ENCODE measurements around the gene RERE. TPM values are rescaled to one million over a fixed set of nuclear protein-coding genes. Genes with fewer than 3 reads are reported as not detected.

Gene RERE
- total RNA-seq, 2 donors from 2014 or later: 144 to 174 TPM

DNA sequence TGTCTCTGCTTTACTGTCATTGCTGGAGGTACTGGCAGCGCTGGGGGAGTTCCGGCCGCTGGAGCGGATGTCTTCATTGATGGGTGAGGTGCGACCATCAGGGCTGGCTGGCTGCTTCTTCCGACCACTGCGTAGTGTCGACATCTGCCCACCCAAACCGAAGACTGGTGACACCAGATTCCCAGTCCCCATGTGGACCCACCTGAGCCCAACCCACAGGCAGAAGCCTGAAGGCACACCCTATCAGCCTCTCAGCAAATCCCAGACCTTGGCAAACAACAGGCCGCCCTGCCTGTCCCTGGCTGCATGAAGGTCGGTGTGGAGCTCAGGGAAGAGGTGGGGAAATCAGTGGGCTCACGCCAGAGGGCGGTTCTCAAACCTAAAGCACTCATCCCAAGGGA, 454.7 kb downstream of the RERE start:
- H3K4me1 ChIP-seq (ENCODE audit: control insufficient read depth in 1 of 2, low read depth in 2 of 2): peaks cover 16 to 49% of the 10 kb centered on the region in 2 donors
- ATAC-seq (ENCODE audit: insufficient number of reproducible peaks, low FRiP score, low read depth): no peak

DNA sequence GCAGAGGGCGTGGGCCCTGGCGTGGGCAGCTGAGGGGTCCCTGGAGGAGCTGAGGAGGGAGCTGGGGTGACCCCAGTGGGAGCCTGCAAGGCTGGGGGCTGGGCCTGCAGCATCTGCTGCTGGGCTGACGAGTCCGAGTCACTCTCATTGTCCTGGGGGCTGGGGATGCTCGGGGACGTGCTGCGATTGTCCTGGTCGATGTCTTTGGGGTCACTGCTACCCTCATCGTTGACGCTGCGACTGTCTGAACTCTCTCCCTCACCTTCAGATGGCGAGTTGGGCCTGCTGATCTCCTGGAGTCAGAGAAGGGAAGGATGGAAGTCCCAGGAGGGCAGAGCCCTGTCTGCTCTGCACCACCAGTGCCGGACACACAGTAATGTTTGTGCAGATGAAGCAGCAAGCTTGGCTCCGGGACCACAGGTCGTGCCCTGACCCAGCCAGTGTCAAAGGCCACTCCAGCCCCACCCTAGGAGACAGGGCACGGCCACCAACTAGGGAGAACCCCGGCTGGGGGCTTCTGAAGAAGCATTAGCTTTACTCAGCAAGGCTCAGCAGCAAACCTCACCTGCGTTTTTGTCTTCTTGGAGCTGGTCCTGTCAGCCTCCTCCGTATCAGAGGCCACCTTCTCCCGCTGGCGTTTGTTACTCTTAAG, 456.1 kb downstream of the RERE start:
- no peak for DNase-seq (ENCODE audit: low spot score)
- no peak for ATAC-seq (ENCODE audit: insufficient number of reproducible peaks, low FRiP score, low read depth)
- H3K4me3 ChIP-seq: no peak overlapping the region
- no peaks in the 10 kb centered on the region for H3K27me3 ChIP-seq (replicated peaks; ENCODE audit: insufficient read depth)
- no peaks in the 10 kb centered on the region for H3K9me3 ChIP-seq
- peaks cover 78% of the 10 kb centered on the region for H3K36me3 ChIP-seq
- H3K27ac ChIP-seq: peak overlapping the region in 1 of 2 donors; percentile 4
- TF ChIP-seq, protein P1, sequence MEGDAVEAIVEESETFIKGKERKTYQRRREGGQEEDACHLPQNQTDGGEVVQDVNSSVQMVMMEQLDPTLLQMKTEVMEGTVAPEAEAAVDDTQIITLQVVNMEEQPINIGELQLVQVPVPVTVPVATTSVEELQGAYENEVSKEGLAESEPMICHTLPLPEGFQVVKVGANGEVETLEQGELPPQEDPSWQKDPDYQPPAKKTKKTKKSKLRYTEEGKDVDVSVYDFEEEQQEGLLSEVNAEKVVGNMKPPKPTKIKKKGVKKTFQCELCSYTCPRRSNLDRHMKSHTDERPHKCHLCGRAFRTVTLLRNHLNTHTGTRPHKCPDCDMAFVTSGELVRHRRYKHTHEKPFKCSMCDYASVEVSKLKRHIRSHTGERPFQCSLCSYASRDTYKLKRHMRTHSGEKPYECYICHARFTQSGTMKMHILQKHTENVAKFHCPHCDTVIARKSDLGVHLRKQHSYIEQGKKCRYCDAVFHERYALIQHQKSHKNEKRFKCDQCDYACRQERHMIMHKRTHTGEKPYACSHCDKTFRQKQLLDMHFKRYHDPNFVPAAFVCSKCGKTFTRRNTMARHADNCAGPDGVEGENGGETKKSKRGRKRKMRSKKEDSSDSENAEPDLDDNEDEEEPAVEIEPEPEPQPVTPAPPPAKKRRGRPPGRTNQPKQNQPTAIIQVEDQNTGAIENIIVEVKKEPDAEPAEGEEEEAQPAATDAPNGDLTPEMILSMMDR (IDR thresholded peaks at IDR 0.05): no peak
- H3K4me1 ChIP-seq (ENCODE audit: control insufficient read depth in 1 of 2, low read depth in 2 of 2): peaks cover 16 to 37% of the 10 kb centered on the region in 2 donors

More for the DNA sequence above, 454.7 kb downstream of the RERE start:
- peaks cover 64% of the 10 kb centered on the region for H3K36me3 ChIP-seq
- H3K27ac ChIP-seq: peak overlapping the region; percentile 3 to 62
- H3K9me3 ChIP-seq: no peaks in the 10 kb centered on the region
- no peaks in the 10 kb centered on the region for H3K27me3 ChIP-seq (replicated peaks; ENCODE audit: insufficient read depth)
- DNase-seq (ENCODE audit: low spot score): no peak
- TF ChIP-seq, protein P1 (IDR thresholded peaks at IDR 0.05): no peak
- H3K4me3 ChIP-seq: no peak overlapping the region

DNA sequence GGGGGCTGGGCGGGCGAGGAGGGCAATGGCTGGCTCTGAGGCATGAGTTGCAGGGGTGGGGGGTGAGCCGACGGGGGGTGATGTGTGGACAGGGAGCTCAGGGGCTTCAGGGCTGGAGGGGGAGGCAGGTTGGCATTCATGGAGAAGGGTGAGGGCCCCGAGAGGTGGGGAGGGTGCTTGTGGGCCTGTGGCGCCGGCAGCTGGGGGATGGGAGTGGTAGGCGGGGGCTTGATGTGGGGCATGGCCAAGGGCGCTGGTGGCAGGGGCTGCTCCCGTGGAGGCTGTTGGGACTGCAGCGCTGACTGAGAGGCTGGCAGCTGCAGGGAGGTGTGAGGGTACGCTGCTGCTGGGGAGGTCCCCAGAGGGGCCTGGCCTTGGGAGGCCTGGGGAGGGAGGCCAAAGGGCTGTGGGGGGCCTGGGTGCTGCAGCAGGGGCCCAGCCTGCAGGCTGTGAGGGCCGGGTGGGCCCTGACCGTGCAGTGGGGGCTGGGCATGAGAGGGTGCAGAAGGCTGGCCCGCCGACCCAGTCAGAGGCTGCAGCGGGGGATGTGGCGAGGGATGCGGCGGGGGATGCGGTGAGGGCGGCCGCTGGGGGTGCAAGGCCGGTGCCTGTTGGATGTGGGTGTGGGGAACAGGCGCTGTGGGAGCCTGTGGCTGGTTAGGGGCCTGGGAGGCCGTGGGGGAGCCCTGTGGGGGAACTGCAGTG, 456.8 kb downstream of the RERE start:
- no peak for ATAC-seq (ENCODE audit: insufficient number of reproducible peaks, low FRiP score, low read depth)
- H3K27me3 ChIP-seq (replicated peaks; ENCODE audit: insufficient read depth): no peaks in the 10 kb centered on the region
- peaks cover 16 to 34% of the 10 kb centered on the region in 2 donors for H3K4me1 ChIP-seq (ENCODE audit: control insufficient read depth in 1 of 2, low read depth in 2 of 2)
- DNase-seq (ENCODE audit: low spot score): no peak
- no peaks in the 10 kb centered on the region for H3K9me3 ChIP-seq
- TF ChIP-seq, protein P1 (IDR thresholded peaks at IDR 0.05): no peak
- no peak overlapping the region for H3K4me3 ChIP-seq
- peaks cover 85% of the 10 kb centered on the region for H3K36me3 ChIP-seq
- H3K27ac ChIP-seq: no peak overlapping the region

DNA sequence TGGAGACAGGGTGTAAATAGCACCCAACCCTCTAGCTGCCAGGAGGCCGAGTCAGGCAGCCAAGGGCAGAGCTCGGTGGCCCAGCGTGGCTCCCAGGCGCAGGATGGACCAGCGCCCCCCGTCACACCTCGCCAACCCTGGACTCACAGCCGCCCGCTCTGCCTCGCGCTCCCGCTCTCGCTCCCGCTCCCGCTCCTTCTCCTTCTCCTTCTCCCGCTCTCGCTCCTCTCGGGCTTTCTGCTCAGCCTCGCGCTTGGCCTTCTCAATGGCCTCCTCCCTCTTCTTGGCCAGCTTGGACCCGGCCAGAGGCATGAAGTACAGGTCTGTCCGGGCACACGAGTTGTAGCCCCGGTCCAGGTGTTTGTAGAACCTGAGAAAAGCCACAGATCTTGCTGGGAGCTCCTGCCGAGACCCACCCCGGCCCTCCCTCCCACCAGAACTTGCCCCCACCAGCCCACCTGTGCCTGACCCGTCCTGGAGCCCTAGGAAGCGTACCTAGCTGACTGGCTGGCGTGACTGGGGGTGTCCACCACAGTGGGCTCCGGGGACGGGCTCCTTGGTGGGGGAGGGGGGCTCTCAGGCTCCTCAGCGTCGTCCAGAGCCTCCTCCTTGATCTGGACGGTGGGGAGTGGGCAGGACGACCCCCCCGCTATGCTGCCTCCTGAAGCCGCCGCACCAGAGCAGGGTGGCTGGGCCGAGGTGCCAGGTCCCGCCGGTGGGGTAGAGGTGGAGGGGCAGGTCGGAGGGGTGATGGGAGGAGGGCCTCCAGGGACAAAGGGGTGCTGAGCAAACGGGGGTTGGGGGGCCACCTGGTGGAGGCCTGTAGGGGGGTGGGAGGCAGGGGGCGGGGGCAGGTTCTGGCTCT, 457.6 kb downstream of the RERE start:
- TF ChIP-seq, protein P1 (IDR thresholded peaks at IDR 0.05): no peak
- Histone ChIP-seq H3K9me3 (no peaks in the 10 kb centered on the region), H3K4me1 (ENCODE audit: control insufficient read depth in 1 of 2, low read depth in 2 of 2) (peaks cover 16 to 32% of the 10 kb centered on the region in 2 donors), H3K27me3 (replicated peaks; ENCODE audit: insufficient read depth) (no peaks in the 10 kb centered on the region), H3K4me3 (no peak overlapping the region), H3K36me3 (peaks cover 86% of the 10 kb centered on the region), H3K27ac (no peak overlapping the region)
- ATAC-seq (ENCODE audit: insufficient number of reproducible peaks, low FRiP score, low read depth) (no peak), DNase-seq (ENCODE audit: low spot score) (no peak)
